Fibroblast of the aortic adventitia (primary cell): ENCODE results near the gene TANK. TPM values are rescaled to one million over a fixed set of nuclear protein-coding genes. Genes with fewer than 3 reads are reported as not detected.

Experiments used
- DNase-seq: peaks from one replicate; pipeline ENCODE4 v3.0.0-alpha.2; 2010; ENCODE audit warnings: low read depth
- H3K4me3 ChIP-seq: 2 replicates; pipeline ENCODE4 v1.5.1; 2011; ENCODE audit warnings: low read depth, mild to moderate bottlenecking, control low read depth, low read length, moderate library complexity
- CTCF ChIP-seq: IDR thresholded peaks from 2 replicates; pipeline ENCODE4 v1.5.1; 2011; ENCODE audit warnings: mild to moderate bottlenecking, low read length, control low read depth, inconsistent platforms; ENCODE audit not compliant: insufficient read depth
- total RNA-seq: library from RNA; depleted of rRNA; stranded (reverse); fragments of >200 nt; gene quantifications from 2 replicates; pipeline ENCODE4 v1.2.3, GENCODE V29; 2012; ENCODE audit warnings: low replicate concordance

The TANK gene
- total RNA-seq, 1 donor: 57.8 TPM

GRCh38 chr2:161159456-161160225 lies 587 bp upstream of the TANK start:
- peak; percentile 35 for DNase-seq
- TF ChIP-seq CTCF: no peak
- H3K4me3 ChIP-seq: peak overlapping the region; percentile 95

- DNase-seq: peak; percentile 27
- H3K4me3 ChIP-seq: peak overlapping the region; percentile 95
- TF ChIP-seq CTCF: no peak
These were observed 962 bp downstream of the TANK start for GRCh38 chr2:161161074-161161706.

- TF ChIP-seq CTCF: no peak
- no peak for DNase-seq
- no peak overlapping the region for H3K4me3 ChIP-seq
These were observed 3.2 kb downstream of the TANK start for GRCh38 chr2:161163440-161163839.

GRCh38 chr2:161164161-161164560 lies 3.9 kb downstream of the TANK start:
- TF ChIP-seq CTCF: no peak
- DNase-seq: no peak

GRCh38 chr2:161165266-161165665 lies 5.0 kb downstream of the TANK start:
- no peak overlapping the region for H3K4me3 ChIP-seq
- DNase-seq: peak; percentile 85
- no peak for TF ChIP-seq CTCF

More at GRCh38 chr2:161164161-161164560, 3.9 kb downstream of the TANK start:
- H3K4me3 ChIP-seq: no peak overlapping the region

GRCh38 chr2:161165811-161166210 lies 5.6 kb downstream of the TANK start:
- DNase-seq: peak; percentile 50
- no peak for TF ChIP-seq CTCF
- no peak overlapping the region for H3K4me3 ChIP-seq
